GM18520 (cell line): Measurements from ENCODE around the gene CLEC10A.
"Not testable (repeated sequence)": the region's sequence is repeated elsewhere in the genome, so short reads cannot be mapped to it uniquely, and the experiment has no call there.

ENCODE experiments used
- ATAC-seq: cut with Tn5 transposase; IDR thresholded peaks from one replicate; pipeline ENCODE4 v1.9.1; 2021; ENCODE audit not compliant: unreplicated experiment

CLEC10A gene

GRCh38 chr17:7108981-7109380, 28.9 kb upstream of the CLEC10A start:
- ATAC-seq, result no peak

- ATAC-seq, result no peak
Measured at GRCh38 chr17:7108560-7108925, 28.5 kb upstream of the CLEC10A start.

- ATAC-seq, result no peak
Measured at GRCh38 chr17:7107795-7108559, 27.9 kb upstream of the CLEC10A start.

GRCh38 chr17:7107012-7107754, 27.1 kb upstream of the CLEC10A start:
- no peak for ATAC-seq

DNA sequence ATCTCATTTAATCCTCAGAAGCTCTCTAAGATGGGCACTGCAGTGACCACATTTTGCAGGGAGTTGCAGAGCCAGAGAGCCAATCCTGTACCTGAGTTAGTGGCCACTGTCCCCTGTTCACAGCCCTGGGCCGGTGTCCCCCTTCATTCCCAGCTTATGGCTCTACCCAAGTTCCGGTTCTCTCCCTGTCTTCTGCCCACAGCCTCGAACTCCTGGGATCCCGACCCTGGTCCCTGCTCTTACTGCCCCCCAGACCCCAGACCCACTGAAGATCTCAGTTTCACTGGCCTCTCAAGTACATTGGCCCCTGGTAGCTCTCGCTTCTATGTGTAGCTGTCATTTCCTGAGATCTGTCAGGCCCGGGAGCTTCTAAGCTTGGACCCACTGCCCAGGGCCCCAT, 22.4 kb upstream of the CLEC10A start:
- ATAC-seq, result no peak

- no peak for ATAC-seq
Measured at GRCh38 chr17:7101531-7101930, 21.5 kb upstream of the CLEC10A start.

DNA sequence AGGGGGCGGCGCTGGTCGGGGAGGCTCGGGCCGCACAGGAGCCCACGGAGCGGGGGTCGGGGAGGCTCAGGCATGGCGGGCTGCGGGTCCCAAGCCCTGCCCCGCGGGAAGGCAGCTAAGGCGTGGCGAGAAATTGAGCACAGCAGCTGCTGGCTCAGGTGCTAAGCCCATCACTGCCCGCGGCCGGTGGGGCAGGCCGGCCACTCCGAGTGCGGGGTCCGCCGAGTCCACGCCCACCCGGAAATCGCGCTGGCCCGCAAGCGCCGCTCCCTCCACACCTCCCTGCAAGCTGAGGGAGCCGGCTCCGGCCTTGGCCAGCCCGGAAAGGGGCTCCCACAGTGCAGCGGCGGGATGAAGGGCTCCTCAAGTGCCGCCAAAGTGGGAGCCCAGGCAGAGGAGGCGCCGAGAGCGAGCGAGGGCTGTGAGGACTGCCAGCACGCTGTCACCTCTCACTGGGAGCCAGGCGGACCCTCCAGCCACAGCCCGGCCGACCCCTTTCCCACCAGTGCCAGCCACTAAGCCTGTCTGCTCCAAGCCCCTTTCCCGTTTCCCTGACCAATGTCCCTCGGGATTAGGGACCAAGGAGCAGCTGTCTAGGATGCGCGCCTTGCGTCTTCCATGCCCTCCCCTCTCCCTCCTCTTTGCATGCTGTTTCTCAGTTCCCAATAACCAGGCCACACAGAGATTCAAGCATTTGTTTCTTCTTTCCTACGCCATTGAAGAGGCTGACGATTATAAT, 20.8 kb upstream of the CLEC10A start:
- ATAC-seq, result not testable (repeated sequence)

DNA sequence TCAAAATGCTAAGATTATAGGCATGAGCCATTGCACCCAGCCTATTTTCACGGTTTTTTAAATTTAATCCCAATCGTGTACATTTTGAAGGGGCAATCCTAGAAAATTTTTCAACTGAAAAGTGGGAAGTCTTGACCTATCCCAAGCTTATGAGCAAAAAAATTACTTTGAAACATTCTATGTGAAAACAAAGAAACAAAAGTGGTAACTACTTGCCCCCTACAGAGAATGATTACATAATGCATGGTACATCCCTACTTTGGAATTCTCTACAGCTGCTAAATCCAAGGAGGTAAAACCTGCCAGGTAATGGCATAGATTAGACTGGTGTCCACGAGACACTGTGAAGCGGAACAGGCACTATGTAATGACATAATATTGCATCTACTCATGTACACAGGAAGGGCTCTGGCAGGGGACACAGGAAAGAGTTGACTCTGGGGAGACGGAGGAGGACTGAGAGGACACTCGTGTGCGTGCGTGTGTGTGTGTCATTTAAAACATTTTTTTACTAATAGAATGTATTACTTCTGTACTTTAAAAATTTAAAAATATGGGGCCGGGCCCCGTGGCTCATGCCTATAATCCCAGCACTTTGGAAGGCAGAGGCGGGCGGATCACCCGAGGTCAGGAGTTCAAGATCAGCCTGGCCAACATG, 18.9 kb upstream of the CLEC10A start:
- ATAC-seq, result no peak

DNA sequence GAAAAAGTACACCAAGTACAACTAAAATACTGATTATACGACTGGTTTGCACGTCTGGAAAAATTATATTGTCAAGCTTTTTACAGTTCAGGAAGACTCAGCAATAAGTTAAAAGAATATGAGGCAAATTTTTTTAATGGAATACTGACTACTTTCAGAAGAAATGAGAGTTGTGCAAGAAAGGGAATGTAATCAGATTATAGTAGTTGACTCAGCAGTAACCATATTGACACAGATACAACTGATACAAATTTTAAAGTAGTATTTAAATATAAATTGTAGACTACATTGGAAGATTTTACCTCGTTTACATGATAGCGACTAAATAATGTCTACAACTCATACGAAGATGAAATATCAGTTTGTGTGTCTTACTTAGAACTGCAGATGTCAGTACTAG, 17.9 kb upstream of the CLEC10A start:
- no peak for ATAC-seq

DNA sequence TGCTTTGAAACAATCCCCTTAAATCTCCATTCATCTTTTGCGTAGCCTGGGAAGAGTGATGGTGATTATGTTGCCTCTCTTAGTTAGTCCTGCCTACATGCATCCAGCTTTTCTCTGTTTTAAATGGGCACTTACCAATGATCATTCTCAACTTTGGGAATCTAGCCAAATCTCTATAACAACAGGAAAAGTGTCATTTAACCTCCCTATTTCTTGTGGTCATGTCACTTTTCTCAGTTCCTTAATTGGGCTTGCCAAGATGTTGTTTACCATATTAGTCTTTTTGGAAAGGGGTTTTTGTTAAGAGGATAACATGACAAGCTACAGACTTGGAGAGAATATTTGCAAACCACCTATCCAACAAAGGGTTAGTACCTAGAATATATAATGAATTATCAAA, 15.6 kb upstream of the CLEC10A start:
- no peak for ATAC-seq

DNA sequence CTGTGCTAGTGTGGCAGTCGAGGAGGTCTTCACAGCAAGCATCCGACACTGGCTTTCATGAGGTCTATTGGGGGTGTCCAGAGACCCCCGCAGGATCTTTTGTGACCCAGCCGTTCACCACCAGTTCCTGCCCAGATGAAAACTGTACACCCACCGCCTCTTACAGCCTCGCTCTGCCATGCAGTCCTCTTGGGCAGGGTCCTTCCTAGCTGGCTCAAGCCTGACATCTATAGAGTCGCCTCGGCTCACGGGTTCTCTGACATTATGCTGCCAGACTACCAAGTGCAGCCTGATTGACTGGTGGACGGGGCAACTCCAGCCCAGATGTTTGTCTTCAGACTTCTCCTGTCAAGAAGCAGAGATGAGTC, 14.6 kb upstream of the CLEC10A start:
- ATAC-seq, result no peak

- ATAC-seq, result not testable (repeated sequence)
Measured at GRCh38 chr17:7091311-7092005, 11.4 kb upstream of the CLEC10A start.

GRCh38 chr17:7089570-7089969, 9.5 kb upstream of the CLEC10A start:
- ATAC-seq, result not testable (repeated sequence)

DNA sequence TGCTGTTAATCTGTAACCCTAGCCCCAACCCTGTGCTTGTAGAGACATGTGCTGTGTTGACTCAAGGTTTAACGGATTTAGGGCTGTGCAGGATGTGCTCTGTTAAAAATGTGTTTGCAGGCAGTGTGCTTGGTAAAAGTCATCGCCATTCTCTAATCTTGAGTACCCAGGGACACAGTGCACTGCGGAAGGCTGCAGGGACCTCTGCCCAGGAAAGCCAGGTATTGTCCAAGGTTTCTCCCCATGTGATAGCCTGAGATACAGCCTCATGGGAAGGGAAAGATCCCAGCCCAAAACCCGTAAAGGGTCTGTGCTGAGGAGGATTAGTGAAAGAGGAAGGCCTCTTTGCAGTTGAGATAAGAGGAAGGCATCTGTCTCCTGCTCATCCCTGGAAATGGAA, 8.4 kb upstream of the CLEC10A start:
- ATAC-seq, result not testable (repeated sequence)

DNA sequence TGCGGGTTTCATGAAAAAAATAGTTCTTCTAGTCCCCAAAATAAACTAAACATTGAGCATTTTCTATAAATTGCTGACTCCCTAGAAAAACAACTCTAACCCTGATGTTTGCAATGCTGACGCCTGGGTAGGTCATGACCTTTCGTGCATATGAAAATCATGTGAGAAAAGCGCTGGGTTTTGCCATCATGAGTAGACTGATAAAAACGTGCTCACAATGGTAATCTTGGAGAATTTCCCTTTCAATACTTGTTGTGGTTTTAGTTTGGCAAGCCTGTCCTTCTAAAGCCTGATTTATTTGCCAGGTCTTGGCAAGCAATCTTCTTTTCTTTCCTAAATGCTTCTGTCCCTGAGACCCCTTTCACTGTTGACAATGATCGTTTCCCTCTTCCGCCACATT, 4.0 kb upstream of the CLEC10A start:
- no peak for ATAC-seq

- ATAC-seq, result no peak
Measured at GRCh38 chr17:7083592-7083991, 3.5 kb upstream of the CLEC10A start.

DNA sequence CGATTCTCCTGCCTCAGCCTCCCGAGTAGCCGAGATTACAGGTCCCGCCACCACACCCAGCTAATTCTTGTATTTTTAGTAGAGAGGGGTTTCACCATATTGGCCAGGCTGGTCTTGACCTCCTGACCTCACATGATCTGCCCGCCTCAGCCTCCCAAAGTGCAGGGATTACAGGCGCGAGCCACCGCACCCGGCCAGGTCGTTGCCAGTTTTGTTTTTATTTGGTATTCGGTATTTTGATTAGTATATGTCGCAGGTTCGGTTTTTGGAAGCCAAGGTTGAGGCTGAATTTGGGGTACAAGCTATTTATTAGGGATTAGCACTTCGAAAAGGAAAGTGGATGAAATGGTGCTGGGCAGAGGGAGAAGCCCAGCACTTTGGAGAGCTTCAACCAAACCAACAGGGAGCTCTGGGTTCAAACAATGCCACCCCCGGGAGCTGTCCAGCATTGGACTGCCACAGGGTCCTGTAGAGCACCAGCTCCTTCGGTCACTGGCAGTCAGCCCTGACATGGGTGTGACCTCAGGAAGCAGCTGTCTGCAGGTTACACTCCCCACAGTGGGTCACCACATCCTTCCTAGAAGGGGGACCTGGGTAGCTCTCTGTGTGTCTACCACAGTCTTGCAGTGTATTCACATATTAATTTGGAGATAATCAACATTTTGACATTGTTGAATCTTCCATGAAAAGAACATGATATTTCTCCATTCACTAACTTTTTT, 1.5 kb upstream of the CLEC10A start:
- no peak for ATAC-seq

- no peak for ATAC-seq
Measured at GRCh38 chr17:7080456-7081041, 498 bp upstream of the CLEC10A start.

DNA sequence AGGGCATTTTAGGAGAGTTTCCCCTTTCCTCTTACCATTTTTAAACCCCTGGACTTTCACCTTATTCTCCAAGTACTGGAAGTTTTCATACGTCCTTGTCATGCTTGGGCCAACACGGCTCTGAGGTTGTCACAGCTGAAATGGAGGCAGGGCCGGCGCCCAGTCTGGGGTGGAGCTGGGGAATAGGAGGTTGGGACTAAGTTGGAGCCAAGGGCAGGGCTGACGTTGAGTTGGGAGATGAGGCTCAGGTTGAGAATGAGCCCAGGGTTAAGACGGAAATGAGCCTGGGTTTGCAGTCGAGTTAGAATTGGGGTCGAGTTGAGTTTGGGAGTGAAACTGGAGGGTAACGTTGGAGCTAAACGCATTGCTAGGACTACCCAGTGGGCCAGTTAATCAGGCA, 1.3 kb downstream of the CLEC10A start:
- ATAC-seq, result no peak
